SW480 (cell line): Measurements from ENCODE around the gene DCP1A.

ENCODE experiments used
- DNase-seq: peaks from one replicate; pipeline ENCODE4 v3.0.0-alpha.2; 2016; ENCODE audit warnings: low spot score

The DCP1A gene

GRCh38 chr3:53244271-53244670 lies 103.1 kb downstream of the DCP1A start:
- no peak for DNase-seq

GRCh38 chr3:53243785-53244184 lies 103.6 kb downstream of the DCP1A start:
- DNase-seq, result no peak

GRCh38 chr3:53243165-53243564 lies 104.2 kb downstream of the DCP1A start:
- DNase-seq, result no peak

GRCh38 chr3:53242642-53243041 lies 104.7 kb downstream of the DCP1A start:
- no peak for DNase-seq

GRCh38 chr3:53242155-53242554 lies 105.2 kb downstream of the DCP1A start:
- no peak for DNase-seq

GRCh38 chr3:53240989-53241972 lies 106.1 kb downstream of the DCP1A start:
- DNase-seq, result no peak

- DNase-seq, result no peak
Measured at GRCh38 chr3:53239800-53240199, 107.5 kb downstream of the DCP1A start.

GRCh38 chr3:53238886-53239285 lies 108.5 kb downstream of the DCP1A start:
- DNase-seq, result no peak

GRCh38 chr3:53238051-53238850 lies 109.1 kb downstream of the DCP1A start:
- peak; percentile 29 for DNase-seq

GRCh38 chr3:53236112-53236841 lies 111.1 kb downstream of the DCP1A start:
- DNase-seq, result peak; percentile 50

- DNase-seq, result no peak
Measured at GRCh38 chr3:53235545-53235944, 111.8 kb downstream of the DCP1A start.

- no peak for DNase-seq
Measured at GRCh38 chr3:53234841-53235232, 112.5 kb downstream of the DCP1A start.

GRCh38 chr3:53234130-53234840 lies 113.1 kb downstream of the DCP1A start:
- DNase-seq, result no peak
